Right lobe of liver (tissue), 6 donors: Measurements from ENCODE around the gene DOCK10. TPM values are rescaled to one million over a fixed set of nuclear protein-coding genes. Genes with fewer than 3 reads are reported as not detected.

ENCODE experiments used
- ATAC-seq, 4 donors: fragments of 200-7000 bp; cut with Tn5 transposase; one replicate each; pipeline ENCODE4 v1.9.1; 2020; ENCODE audit warnings: mild to moderate bottlenecking in 4 of 4, moderate library complexity in 4 of 4
- DNase-seq, 3 donors: peaks; one replicate each; pipeline ENCODE4 v3.0.0-alpha.2; 2020
- H3K27ac ChIP-seq, 3 donors: fragments of 200-600 bp; one replicate each; pipeline ENCODE4 v1.8.0; 2022
- H3K27me3 ChIP-seq, 2 donors: fragments of 200-600 bp; one replicate each; pipeline ENCODE4 v1.8.0; 2022
- H3K36me3 ChIP-seq, 4 donors: fragments of 200-600 bp; sonication (generic) in 1 of 4; one replicate each; pipeline versions ENCODE4 v1.5.1 to v1.8.0; 2017 to 2022; ENCODE audit warnings: control low read depth in 1 of 4
- H3K4me1 ChIP-seq, 4 donors: fragments of 200-600 bp; sonication (generic) in 1 of 4; one replicate each; pipeline versions ENCODE4 v1.5.1 to v1.8.0; 2017 to 2022; ENCODE audit warnings: control low read depth in 1 of 4
- H3K4me3 ChIP-seq, 3 donors: fragments of 200-600 bp; one replicate each; pipeline ENCODE4 v1.8.0; 2022
- H3K9me3 ChIP-seq, 4 donors: fragments of 200-600 bp; sonication (generic) in 1 of 4; one replicate each; pipeline versions ENCODE4 v1.5.1 to v1.8.0; 2017 to 2022; ENCODE audit warnings: control low read depth in 1 of 4
- CTCF ChIP-seq, 4 donors: fragments of 200-600 bp in 3 of 4; fragments of 450-650 bp in 1 of 4; IDR thresholded peaks; one replicate each; pipeline versions ENCODE4 v1.5.1 to v1.8.0; 2016 to 2022; ENCODE audit warnings: antibody characterized with exemption in 4 of 4, mild to moderate bottlenecking in 2 of 4
- POLR2A ChIP-seq: fragments of 450-650 bp; IDR thresholded peaks from one replicate; pipeline ENCODE4 v1.6.1; 2017; ENCODE audit warnings: antibody characterized with exemption, mild to moderate bottlenecking
- WGBS: methylation state at CpG from one replicate; pipeline ENCODE4 v1.1.6; 2018; ENCODE audit warnings: low coverage, low lambda C conversion rate; ENCODE audit not compliant: insufficient coverage; ENCODE audit errors: missing lambda C conversion rate; 5-methylcytosine and 5-hydroxymethylcytosine counted together
- intact Hi-C, 2 donors: fragments of 100-400 bp; cut with DNase I; formaldehyde crosslinking; loops; one replicate each; pipeline versions ENCODE4 v1.11.2 to v1.14.1; 2022
- total RNA-seq, 6 experiments: library from RNA; depleted of rRNA in 2 of 6; stranded (reverse); fragments of >200 nt in 2 of 6; fragmentation: NEBNext Ultra II Directional in 3 of 6; extraction: Animal tissue kit (Norgen Biotek cat#: 25700) in 3 of 6; gene quantifications; one replicate each; pipeline versions ENCODE4 v1.1.0 to v1.2.4, GENCODE V29; 2016 to 2023
- donor health status: DM: no; HTN: yes; CAD: no.
- donor health status: DM: no; HTN: no; CAD: no.
- donor health status: DM: no; HTN: no; CAD: no.
- donor health status: DM: no; HTN: yes; CAD: no.
- donor health status: DM: no; HTN: yes; CAD: no.

DOCK10 gene
- total RNA-seq, 6 experiments from 2014 or later: 5.1 to 10.2 (median 7.1) TPM

- TF ChIP-seq CTCF (IDR thresholded peaks at IDR 0.05) (no peak), POLR2A (no peak)
- ATAC-seq: no peak
- no peaks in the 10 kb centered on the region for H3K9me3 ChIP-seq
- no peaks in the 10 kb centered on the region for H3K4me1 ChIP-seq
- peaks cover 0 to 3% (median 0%) of the 10 kb centered on the region in 4 donors for H3K36me3 ChIP-seq
- intact Hi-C loops: no loop called here
- no peak overlapping the region for H3K27ac ChIP-seq
- WGBS: 71% methylated on average over 5 of the region's 7 CpGs
- no peak for DNase-seq
- H3K27me3 ChIP-seq: no peaks in the 10 kb centered on the region
- no peak overlapping the region for H3K4me3 ChIP-seq
Measured at GRCh38 chr2:224820283-224820991, 221.8 kb downstream of the DOCK10 start.

GRCh38 chr2:224819075-224819474 is 223.2 kb downstream of the DOCK10 start:
- no peak overlapping the region for H3K27ac ChIP-seq
- H3K4me3 ChIP-seq: no peak overlapping the region
- no peak for ATAC-seq
- no peaks in the 10 kb centered on the region for H3K4me1 ChIP-seq
- 73% methylated on average over 2 of the region's 2 CpGs for WGBS
- TF ChIP-seq POLR2A (no peak), CTCF (IDR thresholded peaks at IDR 0.05) (no peak)
- no peaks in the 10 kb centered on the region for H3K9me3 ChIP-seq
- H3K27me3 ChIP-seq: no peaks in the 10 kb centered on the region
- peaks cover 0 to 3% (median 0%) of the 10 kb centered on the region in 4 donors for H3K36me3 ChIP-seq
- intact Hi-C loops: no loop called here
- DNase-seq: no peak

GRCh38 chr2:224817676-224818075 is 224.6 kb downstream of the DOCK10 start:
- DNase-seq (no peak), ATAC-seq (no peak)
- TF ChIP-seq POLR2A (no peak), CTCF (IDR thresholded peaks at IDR 0.05) (no peak)
- intact Hi-C loops: no loop called here
- Histone ChIP-seq H3K4me3 (no peak overlapping the region), H3K4me1 (no peaks in the 10 kb centered on the region), H3K27me3 (no peaks in the 10 kb centered on the region), H3K9me3 (no peaks in the 10 kb centered on the region), H3K36me3 (peaks cover 0 to 3% (median 0%) of the 10 kb centered on the region in 4 donors), H3K27ac (no peak overlapping the region)
- 75% methylated on average over 1 of the region's 1 CpG for WGBS

- no peak for ATAC-seq
- no peak for DNase-seq
- H3K4me1 ChIP-seq: no peaks in the 10 kb centered on the region
- H3K36me3 ChIP-seq: no peaks in the 10 kb centered on the region
- no peaks in the 10 kb centered on the region for H3K27me3 ChIP-seq
- no peak for TF ChIP-seq CTCF (IDR thresholded peaks at IDR 0.05)
- no peak for TF ChIP-seq POLR2A
- no peaks in the 10 kb centered on the region for H3K9me3 ChIP-seq
- WGBS: 87% methylated on average over 4 of the region's 4 CpGs
- no peak overlapping the region for H3K27ac ChIP-seq
- H3K4me3 ChIP-seq: no peak overlapping the region
- intact Hi-C loops: no loop called here
Measured at GRCh38 chr2:224816816-224817215, 225.5 kb downstream of the DOCK10 start.
